Thymus (tissue), 11 donors: ENCODE measurements around the gene NEO1. TPM values are rescaled to one million over a fixed set of nuclear protein-coding genes. Genes with fewer than 3 reads are reported as not detected.

Experiments used
- DNase-seq, 9 donors: peaks; one replicate each; pipeline ENCODE4 v3.0.0-alpha.2; 2013; ENCODE audit warnings: low spot score in 9 of 9, low read depth in 6 of 9, missing footprints in 1 of 9
- H3K27ac ChIP-seq, 2 donors: one replicate each; pipeline ENCODE4 v1.5.1; 2013; ENCODE audit warnings: control low read depth in 1 of 2, low read depth in 1 of 2, low read length in 1 of 2, mild to moderate bottlenecking in 1 of 2, moderate library complexity in 1 of 2
- H3K27me3 ChIP-seq, 2 donors: one replicate each; pipeline ENCODE4 v1.5.1; 2013; ENCODE audit warnings: low read length in 1 of 2; ENCODE audit not compliant: control insufficient read depth in 2 of 2, insufficient read depth in 1 of 2
- H3K36me3 ChIP-seq, 2 donors: one replicate each; pipeline ENCODE4 v1.5.1; 2013; ENCODE audit warnings: low read length in 1 of 2, mild to moderate bottlenecking in 1 of 2, moderate library complexity in 1 of 2; ENCODE audit not compliant: control insufficient read depth in 2 of 2, insufficient read depth in 2 of 2
- H3K4me1 ChIP-seq, 2 donors: one replicate each; pipeline ENCODE4 v1.5.1; 2013; ENCODE audit warnings: low read length in 2 of 2; ENCODE audit not compliant: control insufficient read depth in 2 of 2, insufficient read depth in 2 of 2
- H3K4me3 ChIP-seq, 2 donors: one replicate each; pipeline ENCODE4 v1.5.1; 2013; ENCODE audit warnings: low read length in 2 of 2, control low read depth in 1 of 2, mild to moderate bottlenecking in 1 of 2
- H3K9me3 ChIP-seq, 2 donors: one replicate each; pipeline ENCODE4 v1.5.1; 2013; ENCODE audit warnings: low read length in 1 of 2, mild to moderate bottlenecking in 1 of 2; ENCODE audit not compliant: control insufficient read depth in 2 of 2, insufficient read depth in 1 of 2
- WGBS: extraction: QIAGEN DNeasy Blood & Tissue Kit; methylation state at CpG from one replicate; pipeline ENCODE4 v1.1.7; 2013; 5-methylcytosine and 5-hydroxymethylcytosine counted together
- polyA plus RNA-seq: library from polyadenylated mRNA; stranded (reverse); fragments of 200-250 nt; gene quantifications from one replicate; pipeline ENCODE4 v1.2.3, GENCODE V29; 2013
- total RNA-seq: library from RNA; stranded (reverse); fragments of 120-200 nt; gene quantifications from one replicate; pipeline ENCODE4 v1.2.4, GENCODE V29; 2013
- donor health status: healthy.

NEO1 gene
- total and polyA plus RNA-seq, 2 donors = 4.4 to 6.1 TPM

DNA sequence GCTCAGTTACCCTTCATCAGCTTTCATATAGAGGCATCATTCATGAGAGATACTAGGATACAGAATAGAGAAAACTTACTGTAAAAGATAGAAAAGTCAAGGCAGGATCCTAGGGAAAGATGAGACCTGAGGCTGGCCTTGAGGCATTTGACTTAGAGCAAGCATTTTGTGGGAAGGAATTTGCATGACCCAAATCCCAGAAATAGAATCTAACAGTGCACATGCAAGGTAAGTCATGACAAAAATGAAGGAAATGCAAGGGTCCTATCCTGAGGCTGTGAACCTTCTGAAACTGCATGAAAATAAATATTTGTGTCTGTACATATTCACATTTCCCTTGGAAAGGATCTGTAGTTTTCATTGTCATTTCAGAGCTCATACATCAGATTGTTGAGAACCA lies 194.2 kb downstream of the NEO1 start:
- Histone ChIP-seq H3K9me3 (no peaks in the 10 kb centered on the region), H3K27ac (no peak overlapping the region), H3K4me1 (no peaks in the 10 kb centered on the region), H3K4me3 (no peak overlapping the region), H3K36me3 (no peaks in the 10 kb centered on the region), H3K27me3 (no peaks in the 10 kb centered on the region)
- DNase-seq = no peak

DNA sequence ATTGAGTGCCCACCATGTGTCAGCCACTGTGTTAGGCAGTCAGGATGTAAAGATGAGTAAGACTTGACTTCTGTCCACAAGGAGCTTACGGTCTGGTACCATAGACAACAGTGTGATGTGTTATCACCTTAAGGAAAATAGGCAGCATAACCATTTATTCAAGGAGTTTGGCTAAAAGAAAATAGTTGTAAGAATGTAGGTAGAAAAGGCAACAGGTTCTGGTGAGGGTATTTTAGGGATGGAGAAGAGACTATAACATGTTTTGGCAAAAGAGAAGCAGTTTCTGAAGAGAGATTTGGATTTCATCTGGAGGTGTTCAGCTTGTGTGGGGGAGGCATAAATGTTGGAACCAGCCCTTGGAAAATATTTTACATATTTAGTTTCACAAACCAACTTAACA lies 194.6 kb downstream of the NEO1 start:
- H3K27ac ChIP-seq = no peak overlapping the region
- WGBS = 100% methylated on average over 1 of the region's 1 CpG
- no peaks in the 10 kb centered on the region for H3K27me3 ChIP-seq
- no peak overlapping the region for H3K4me3 ChIP-seq
- no peaks in the 10 kb centered on the region for H3K4me1 ChIP-seq
- no peaks in the 10 kb centered on the region for H3K9me3 ChIP-seq
- H3K36me3 ChIP-seq = no peaks in the 10 kb centered on the region
- no peak for DNase-seq

DNA sequence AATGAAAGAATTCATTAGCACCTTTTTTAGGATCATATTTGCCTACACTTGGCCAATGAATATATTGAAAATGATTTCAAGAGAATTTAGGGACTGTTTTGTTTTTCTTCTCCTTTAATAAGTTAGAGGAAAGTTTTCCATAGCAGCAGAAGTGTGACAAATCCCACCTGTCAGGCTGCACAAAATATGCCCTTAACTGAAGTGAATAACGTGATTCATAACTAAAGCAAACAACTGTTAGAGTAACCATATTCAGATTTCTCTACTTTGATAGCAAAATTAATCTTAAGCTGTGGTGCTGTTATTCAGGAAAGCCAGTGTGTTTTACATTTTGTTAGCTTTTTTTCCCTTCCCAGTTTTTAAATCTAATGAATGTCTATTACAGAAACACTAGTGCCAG lies 195.1 kb downstream of the NEO1 start:
- Histone ChIP-seq H3K4me3 (no peak overlapping the region), H3K27me3 (no peaks in the 10 kb centered on the region), H3K36me3 (no peaks in the 10 kb centered on the region), H3K4me1 (no peaks in the 10 kb centered on the region), H3K9me3 (no peaks in the 10 kb centered on the region), H3K27ac (no peak overlapping the region)
- 83% methylated on average over 1 of the region's 1 CpG for WGBS
- DNase-seq = no peak

DNA sequence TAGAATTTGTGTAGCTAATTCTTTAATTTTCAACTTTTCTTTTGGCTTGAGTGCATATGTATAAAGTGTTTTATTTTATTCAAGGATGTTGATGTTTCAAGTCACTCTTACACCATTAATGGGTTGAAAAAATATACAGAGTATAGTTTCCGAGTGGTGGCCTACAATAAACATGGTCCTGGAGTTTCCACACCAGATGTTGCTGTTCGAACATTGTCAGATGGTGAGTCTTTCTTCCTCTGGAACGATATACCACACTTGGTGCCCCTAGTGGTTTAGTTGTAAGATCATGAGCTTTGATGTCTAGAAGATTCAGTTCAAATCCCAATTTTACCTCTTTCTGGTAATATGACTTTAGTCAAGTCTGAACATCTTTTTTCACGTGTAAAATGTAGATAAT lies 197.2 kb downstream of the NEO1 start:
- no peaks in the 10 kb centered on the region for H3K27me3 ChIP-seq
- no peaks in the 10 kb centered on the region for H3K36me3 ChIP-seq
- no peaks in the 10 kb centered on the region for H3K9me3 ChIP-seq
- no peak for DNase-seq
- H3K27ac ChIP-seq = no peak overlapping the region
- WGBS = 89% methylated on average over 4 of the region's 4 CpGs
- H3K4me1 ChIP-seq = no peaks in the 10 kb centered on the region
- no peak overlapping the region for H3K4me3 ChIP-seq

DNA sequence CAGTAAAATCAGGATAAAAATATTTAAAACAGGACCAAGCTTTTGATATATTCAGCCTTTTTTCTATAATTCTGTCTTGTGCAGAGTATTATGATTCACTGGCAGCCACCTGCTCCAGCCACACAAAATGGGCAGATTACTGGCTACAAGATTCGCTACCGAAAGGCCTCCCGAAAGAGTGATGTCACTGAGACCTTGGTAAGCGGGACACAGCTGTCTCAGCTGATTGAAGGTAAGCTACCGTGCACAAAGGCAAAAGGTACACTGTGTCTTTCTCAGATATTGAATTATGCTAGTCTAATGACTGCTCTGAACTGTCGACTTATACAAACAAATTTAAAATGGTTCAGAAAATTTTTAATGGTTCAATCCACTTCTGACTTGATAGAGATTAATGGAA lies 202.3 kb downstream of the NEO1 start:
- H3K4me1 ChIP-seq = no peaks in the 10 kb centered on the region
- WGBS = 95% methylated on average over 6 of the region's 6 CpGs
- H3K27me3 ChIP-seq = no peaks in the 10 kb centered on the region
- DNase-seq = no peak
- no peak overlapping the region for H3K4me3 ChIP-seq
- H3K36me3 ChIP-seq = no peaks in the 10 kb centered on the region
- no peak overlapping the region for H3K27ac ChIP-seq
- no peaks in the 10 kb centered on the region for H3K9me3 ChIP-seq

DNA sequence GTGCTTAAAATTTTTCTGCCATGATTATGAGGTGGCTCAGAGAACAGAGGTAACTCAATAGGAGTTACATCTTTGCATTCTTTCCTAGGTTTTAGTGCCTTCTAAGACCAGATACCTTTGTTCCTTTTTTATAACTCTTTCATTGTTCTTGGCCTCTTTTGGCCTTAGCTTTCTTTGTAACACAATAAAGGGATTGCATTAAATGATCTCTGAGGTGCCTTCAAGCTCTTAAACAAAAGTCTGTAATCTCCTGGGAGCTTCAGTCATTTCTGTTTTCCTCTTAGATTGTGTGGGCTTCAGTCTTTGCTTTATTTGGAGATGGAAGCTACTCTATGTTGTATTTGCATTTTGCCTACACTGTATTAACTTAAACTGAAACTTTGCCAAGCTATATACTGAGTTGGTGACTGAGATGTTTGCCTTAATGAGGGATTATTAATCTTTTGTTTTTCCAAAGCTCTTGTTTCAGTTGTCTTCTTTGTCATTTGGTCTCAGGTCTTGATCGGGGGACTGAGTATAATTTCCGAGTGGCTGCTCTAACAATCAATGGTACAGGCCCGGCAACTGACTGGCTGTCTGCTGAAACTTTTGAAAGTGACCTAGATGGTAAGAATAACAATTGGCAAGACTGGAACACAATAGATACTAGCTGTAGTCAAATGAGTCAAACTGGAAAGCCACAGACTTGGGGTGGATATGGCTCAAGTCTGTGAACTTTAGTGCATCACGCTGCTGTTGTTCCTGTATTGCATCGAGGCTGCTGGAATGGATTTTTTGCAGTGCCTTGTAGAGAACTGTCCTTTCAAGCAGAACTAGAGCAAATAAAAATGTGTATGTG lies 206.2 kb downstream of the NEO1 start:
- Histone ChIP-seq H3K27ac (no peak overlapping the region), H3K9me3 (no peaks in the 10 kb centered on the region), H3K4me1 (no peaks in the 10 kb centered on the region), H3K27me3 (no peaks in the 10 kb centered on the region), H3K4me3 (no peak overlapping the region), H3K36me3 (no peaks in the 10 kb centered on the region)
- WGBS = 97% methylated on average over 5 of the region's 5 CpGs
- DNase-seq = no peak

DNA sequence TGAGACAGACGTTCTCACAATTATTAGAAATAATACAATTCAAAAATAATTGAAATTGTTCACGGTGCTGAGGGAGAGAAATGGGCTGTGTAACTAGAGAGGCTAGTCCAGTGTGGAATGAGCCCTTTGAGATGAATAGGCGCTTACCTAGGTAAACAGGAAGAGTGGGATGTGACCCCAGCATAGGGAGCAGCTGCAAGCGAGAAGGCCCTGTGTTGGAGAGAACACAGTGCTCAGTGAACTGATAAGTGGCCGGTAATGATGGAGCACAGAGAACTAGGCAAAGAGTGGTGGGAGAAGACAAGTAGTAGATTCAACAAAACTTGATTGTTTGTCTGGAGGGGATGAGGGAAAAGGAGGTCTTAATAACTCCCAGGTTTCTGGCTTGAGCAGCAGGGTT lies 212.6 kb downstream of the NEO1 start:
- no peaks in the 10 kb centered on the region for H3K9me3 ChIP-seq
- H3K4me3 ChIP-seq = no peak overlapping the region
- WGBS = 96% methylated on average over 5 of the region's 5 CpGs
- H3K27me3 ChIP-seq = no peaks in the 10 kb centered on the region
- H3K4me1 ChIP-seq = no peaks in the 10 kb centered on the region
- H3K27ac ChIP-seq = no peak overlapping the region
- H3K36me3 ChIP-seq = no peaks in the 10 kb centered on the region
- no peak for DNase-seq

DNA sequence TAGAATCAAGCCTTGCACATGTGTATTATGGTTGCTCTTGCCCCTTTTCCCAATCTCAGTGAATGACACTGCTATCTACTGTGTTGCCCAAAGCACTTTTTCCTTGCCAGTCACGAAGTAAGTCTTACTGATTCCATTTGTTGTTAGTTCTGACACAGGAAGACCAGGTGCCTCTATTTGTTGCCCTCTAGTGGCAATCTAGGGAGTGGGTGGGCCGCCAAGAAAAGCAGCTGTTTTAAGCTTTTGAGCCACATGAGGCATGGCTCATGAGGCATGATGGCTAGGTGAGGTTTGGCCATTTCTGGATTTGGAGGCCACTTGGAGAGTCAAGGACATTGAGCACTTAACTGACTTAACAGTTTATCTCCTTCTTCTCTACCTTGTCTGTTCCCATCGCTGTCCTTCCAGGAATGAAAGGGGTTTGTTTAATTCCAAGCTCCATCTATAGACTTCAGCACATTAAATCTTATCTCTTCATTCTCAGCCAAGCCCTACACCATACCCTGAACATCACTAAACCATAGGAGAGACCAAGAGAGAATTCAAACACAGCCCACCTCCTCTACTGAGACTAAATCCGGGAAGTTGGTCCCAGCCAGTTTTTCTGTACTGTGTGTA lies 213.4 kb downstream of the NEO1 start:
- H3K4me1 ChIP-seq = no peaks in the 10 kb centered on the region
- H3K27ac ChIP-seq = no peak overlapping the region
- peak in 6 of 9 donors; percentile 12 to 61 (median 26) for DNase-seq
- 64% methylated on average over 4 of the region's 4 CpGs for WGBS
- H3K27me3 ChIP-seq = no peaks in the 10 kb centered on the region
- no peaks in the 10 kb centered on the region for H3K9me3 ChIP-seq
- no peak overlapping the region for H3K4me3 ChIP-seq
- H3K36me3 ChIP-seq = no peaks in the 10 kb centered on the region

DNA sequence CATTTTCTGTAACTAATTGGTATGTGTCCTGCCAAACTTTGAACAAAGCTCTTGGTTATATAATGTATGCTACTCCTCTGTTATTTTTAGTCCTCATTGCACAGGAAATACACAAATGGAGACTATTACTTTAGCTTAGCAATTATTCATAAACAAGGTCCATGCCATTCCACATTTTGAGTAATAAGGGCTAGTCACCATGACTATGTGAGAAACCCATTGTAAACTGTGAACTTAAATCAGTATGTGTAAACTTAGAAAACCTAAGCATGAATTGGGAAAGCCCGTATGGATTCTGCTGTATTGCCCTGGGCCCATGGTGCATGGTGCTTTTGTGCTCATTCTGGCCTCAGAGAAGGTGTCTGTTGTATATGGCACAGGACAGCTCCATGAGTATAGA lies 216.2 kb downstream of the NEO1 start:
- no peaks in the 10 kb centered on the region for H3K36me3 ChIP-seq

More for the DNA sequence above, 216.2 kb downstream of the NEO1 start:
- Histone ChIP-seq H3K9me3 (no peaks in the 10 kb centered on the region), H3K27ac (no peak overlapping the region), H3K4me1 (no peaks in the 10 kb centered on the region), H3K4me3 (no peak overlapping the region), H3K27me3 (no peaks in the 10 kb centered on the region)
- DNase-seq = no peak
- 97% methylated on average over 1 of the region's 1 CpG for WGBS
